Neutrophil (primary cell): Measurements from ENCODE around the gene COQ10B.

Experiments
- H3K27ac ChIP-seq: fragments of 200-600 bp; sonication (generic); 2 replicates; pipeline ENCODE4 v1.5.1; 2016; ENCODE audit warnings: mild to moderate bottlenecking, moderate library complexity
- H3K27me3 ChIP-seq: fragments of 200-600 bp; sonication (generic); 2 replicates; pipeline ENCODE4 v1.6.0; 2016; ENCODE audit warnings: mild to moderate bottlenecking
- H3K36me3 ChIP-seq: fragments of 200-600 bp; sonication (generic); 2 replicates; pipeline ENCODE4 v1.5.1; 2017
- H3K4me1 ChIP-seq, 2 experiments: fragments of 200-600 bp in 1 of 2; sonication (generic) in 1 of 2; 1 replicate in 1 of 2; 2 replicates in 1 of 2; pipeline versions ENCODE4 v1.5.1 to v1.6.1; 2013 to 2016; ENCODE audit warnings: low read depth in 1 of 2, low read length in 1 of 2, mild to moderate bottlenecking in 1 of 2, moderate library complexity in 1 of 2; ENCODE audit not compliant: control insufficient read depth in 1 of 2, insufficient read depth in 1 of 2
- H3K4me3 ChIP-seq, 2 experiments: fragments of 200-600 bp in 1 of 2; sonication (generic) in 1 of 2; 1 replicate in 1 of 2; 2 replicates in 1 of 2; pipeline ENCODE4 v1.5.1; 2013 to 2016; ENCODE audit warnings: low read depth in 1 of 2, low read length in 1 of 2, mild to moderate bottlenecking in 1 of 2, moderate library complexity in 1 of 2
- H3K9me3 ChIP-seq: fragments of 200-600 bp; sonication (generic); 2 replicates; pipeline ENCODE4 v1.5.1; 2016
- CTCF ChIP-seq: fragments of 200-600 bp; sonication (generic); IDR thresholded peaks from 2 replicates; pipeline ENCODE4 v1.5.1; 2016; ENCODE audit warnings: antibody characterized with exemption

COQ10B gene

GRCh38 chr2:197498235-197498936 is 45.0 kb downstream of the COQ10B start:
- Histone ChIP-seq H3K27ac (peak overlapping the region; percentile 93), H3K27me3 (no peaks in the 10 kb centered on the region), H3K4me1 (peaks cover 30 to 31% of the 10 kb centered on the region in 2 experiments), H3K4me3 (peak overlapping the region; percentile 91 to 98), H3K9me3 (no peaks in the 10 kb centered on the region), H3K36me3 (peaks cover 5% of the 10 kb centered on the region)
- TF ChIP-seq CTCF, result no peak

GRCh38 chr2:197498937-197499593 is 45.7 kb downstream of the COQ10B start:
- no peak for TF ChIP-seq CTCF
- no peaks in the 10 kb centered on the region for H3K27me3 ChIP-seq
- no peaks in the 10 kb centered on the region for H3K9me3 ChIP-seq
- peaks cover 30 to 31% of the 10 kb centered on the region in 2 experiments for H3K4me1 ChIP-seq
- peak overlapping the region; percentile 91 to 98 for H3K4me3 ChIP-seq
- peaks cover 5% of the 10 kb centered on the region for H3K36me3 ChIP-seq
- peak overlapping the region; percentile 93 for H3K27ac ChIP-seq

GRCh38 chr2:197499594-197500502 is 46.5 kb downstream of the COQ10B start, which contains the start of the genes HSPD1 and HSPE1:
Gene HSPD1 (minus strand): TSS chr2:197499840. CDS start chr2:197498848, 992 bp downstream.
Gene HSPE1 (plus strand): TSS chr2:197500379. CDS start chr2:197500437, 58 bp downstream.
- H3K27me3 ChIP-seq, result no peaks in the 10 kb centered on the region
- peaks cover 30 to 31% of the 10 kb centered on the region in 2 experiments for H3K4me1 ChIP-seq
- H3K9me3 ChIP-seq, result no peaks in the 10 kb centered on the region
- H3K27ac ChIP-seq, result peak within 1 kb of the TSS; percentile 93
- H3K36me3 ChIP-seq, result peaks cover 5% of the 10 kb centered on the region
- H3K4me3 ChIP-seq, result peak within 1 kb of the TSS; percentile 91 to 98
- TF ChIP-seq CTCF, result no peak

- H3K4me1 ChIP-seq, result peaks cover 30 to 31% of the 10 kb centered on the region in 2 experiments
- no peaks in the 10 kb centered on the region for H3K27me3 ChIP-seq
- H3K4me3 ChIP-seq, result peak overlapping the region; percentile 91 to 98
- peak overlapping the region; percentile 93 for H3K27ac ChIP-seq
- TF ChIP-seq CTCF, result no peak
- H3K9me3 ChIP-seq, result no peaks in the 10 kb centered on the region
- H3K36me3 ChIP-seq, result peaks cover 2% of the 10 kb centered on the region
These were observed 47.3 kb downstream of the COQ10B start for GRCh38 chr2:197500503-197501131.

- Histone ChIP-seq H3K36me3 (no peaks in the 10 kb centered on the region), H3K4me3 (no peak overlapping the region), H3K27ac (no peak overlapping the region), H3K4me1 (peaks cover 30 to 31% of the 10 kb centered on the region in 2 experiments), H3K27me3 (no peaks in the 10 kb centered on the region), H3K9me3 (no peaks in the 10 kb centered on the region)
- no peak for TF ChIP-seq CTCF
These were observed 48.8 kb downstream of the COQ10B start for GRCh38 chr2:197502201-197502600.
